Astrocyte (in vitro differentiated cells and primary cell): ENCODE data around the gene SEMA6D.

Experiments
- EZH2 ChIP-seq: IDR thresholded peaks from 2 replicates; pipeline ENCODE4 v1.6.1; 2012; ENCODE audit warnings: mild to moderate bottlenecking, low read length, inconsistent platforms; ENCODE audit not compliant: insufficient read depth
- TF ChIP-seq, protein P1 (sequence below): IDR thresholded peaks from 2 replicates; pipeline ENCODE4 v1.5.1; 2011; ENCODE audit warnings: low read depth, mild to moderate bottlenecking, inconsistent platforms, low read length, moderate library complexity; ENCODE audit not compliant: insufficient read depth

DNA sequence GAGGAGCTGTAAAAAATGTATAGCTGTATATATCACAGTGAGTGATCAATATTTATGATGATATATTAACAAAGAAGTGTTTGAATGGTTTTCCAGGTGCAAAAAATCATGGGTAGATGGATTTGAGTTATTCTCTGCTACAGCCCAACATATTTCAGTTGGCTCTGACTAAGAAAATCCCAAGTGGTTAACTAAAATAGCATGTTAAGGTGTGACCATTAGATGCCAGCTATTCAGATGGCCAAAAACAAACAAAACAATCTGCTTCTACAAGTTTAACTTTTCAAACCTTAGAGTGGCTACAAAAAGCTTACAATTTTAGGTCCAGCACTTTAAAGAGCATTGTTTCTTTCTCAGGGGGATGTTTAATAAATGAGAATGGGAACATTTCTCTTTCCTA lies 67.5 kb downstream of the SEMA6D start:
- TF ChIP-seq, protein P1, sequence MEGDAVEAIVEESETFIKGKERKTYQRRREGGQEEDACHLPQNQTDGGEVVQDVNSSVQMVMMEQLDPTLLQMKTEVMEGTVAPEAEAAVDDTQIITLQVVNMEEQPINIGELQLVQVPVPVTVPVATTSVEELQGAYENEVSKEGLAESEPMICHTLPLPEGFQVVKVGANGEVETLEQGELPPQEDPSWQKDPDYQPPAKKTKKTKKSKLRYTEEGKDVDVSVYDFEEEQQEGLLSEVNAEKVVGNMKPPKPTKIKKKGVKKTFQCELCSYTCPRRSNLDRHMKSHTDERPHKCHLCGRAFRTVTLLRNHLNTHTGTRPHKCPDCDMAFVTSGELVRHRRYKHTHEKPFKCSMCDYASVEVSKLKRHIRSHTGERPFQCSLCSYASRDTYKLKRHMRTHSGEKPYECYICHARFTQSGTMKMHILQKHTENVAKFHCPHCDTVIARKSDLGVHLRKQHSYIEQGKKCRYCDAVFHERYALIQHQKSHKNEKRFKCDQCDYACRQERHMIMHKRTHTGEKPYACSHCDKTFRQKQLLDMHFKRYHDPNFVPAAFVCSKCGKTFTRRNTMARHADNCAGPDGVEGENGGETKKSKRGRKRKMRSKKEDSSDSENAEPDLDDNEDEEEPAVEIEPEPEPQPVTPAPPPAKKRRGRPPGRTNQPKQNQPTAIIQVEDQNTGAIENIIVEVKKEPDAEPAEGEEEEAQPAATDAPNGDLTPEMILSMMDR = no peak
- TF ChIP-seq EZH2 = no peak
